Measurements from ENCODE around the gene KRT28.
"Not testable (repeated sequence)": the region's sequence is repeated elsewhere in the genome, so short reads cannot be mapped to it uniquely, and the experiment has no call there.

The KRT28 gene

GRCh38 chr17:40818733-40819527 is 19.2 kb upstream of the KRT28 start:
- DNase-seq = peak; percentile 51 to 68

- DNase-seq = no peak
These were observed 18.6 kb upstream of the KRT28 start for GRCh38 chr17:40818343-40818732.

GRCh38 chr17:40817103-40817682 is 17.4 kb upstream of the KRT28 start:
- no peak for DNase-seq

- DNase-seq = no peak
These were observed 16.8 kb upstream of the KRT28 start for GRCh38 chr17:40816569-40816968.

- no peak for DNase-seq
These were observed 15.6 kb upstream of the KRT28 start for GRCh38 chr17:40815381-40815780.

- DNase-seq = not testable (repeated sequence)
These were observed 14.9 kb upstream of the KRT28 start for GRCh38 chr17:40814657-40815056.

- no peak for DNase-seq
These were observed 14.0 kb upstream of the KRT28 start for GRCh38 chr17:40813804-40814203.

- no peak for DNase-seq
These were observed 12.9 kb upstream of the KRT28 start for GRCh38 chr17:40812639-40813038.

GRCh38 chr17:40810494-40810893 is 10.7 kb upstream of the KRT28 start:
- DNase-seq = no peak

- no peak for DNase-seq
These were observed 10.1 kb upstream of the KRT28 start for GRCh38 chr17:40809721-40810421.

- no peak for DNase-seq
These were observed 6.4 kb upstream of the KRT28 start for GRCh38 chr17:40806131-40806530.

- peak; percentile 64 to 85 for DNase-seq
These were observed 3.9 kb upstream of the KRT28 start for GRCh38 chr17:40803617-40804082.

- no peak for DNase-seq
These were observed 1.4 kb upstream of the KRT28 start for GRCh38 chr17:40801157-40801556.

GRCh38 chr17:40800381-40800780 is 622 bp upstream of the KRT28 start:
- DNase-seq = no peak

GRCh38 chr17:40796846-40797245 is 2.9 kb downstream of the KRT28 start:
- no peak for DNase-seq

- no peak for DNase-seq
These were observed 4.6 kb downstream of the KRT28 start for GRCh38 chr17:40795019-40795667.

GRCh38 chr17:40794466-40794865 is 5.3 kb downstream of the KRT28 start:
- no peak for DNase-seq

- no peak for DNase-seq
These were observed 5.9 kb downstream of the KRT28 start for GRCh38 chr17:40793832-40794231.

- DNase-seq = peak; percentile 3 to 18
These were observed 7.8 kb downstream of the KRT28 start for GRCh38 chr17:40791787-40792436.

- no peak for DNase-seq
These were observed 8.6 kb downstream of the KRT28 start for GRCh38 chr17:40791111-40791510.

GRCh38 chr17:40782450-40782849 is 17.3 kb downstream of the KRT28 start, which contains the start of gene KRT27:
KRT27 (minus strand) TSS chr17:40782550; CDS start chr17:40782493, 57 bp downstream.
- no peak for DNase-seq

- no peak for DNase-seq
These were observed 20.4 kb downstream of the KRT28 start for GRCh38 chr17:40779181-40779909.

Data from Kasumi-1 (cell line).